SK-N-SH treated with all-trans-retinoic acid at 6 μM for 48 hours (cell line): ENCODE results near the gene C11orf58.

Source experiments
- ATAC-seq: fragments of 200-7000 bp; cut with Tn5 transposase; 3 replicates; pipeline ENCODE4 v1.9.1; 2020; ENCODE audit warnings: mild to moderate bottlenecking, moderate library complexity
- ARNTL ChIP-seq: fragments of 450-650 bp; formaldehyde crosslinking; IDR thresholded peaks from 2 replicates; pipeline ENCODE4 v1.5.0; 2020; ENCODE audit warnings: low read depth, mild to moderate bottlenecking, moderate library complexity, borderline replicate concordance
- BACH2 ChIP-seq: fragments of 250-450 bp; sonication (Bioruptor Pico); IDR thresholded peaks from 2 replicates; pipeline ENCODE4 v1.9.0; 2021; ENCODE audit warnings: mild to moderate bottlenecking, borderline replicate concordance
- CSDC2 ChIP-seq: fragments of 250-450 bp; sonication (Bioruptor Pico); IDR thresholded peaks from 2 replicates; pipeline ENCODE4 v1.5.0; 2020; ENCODE audit warnings: mild to moderate bottlenecking, moderate library complexity
- ESRRG ChIP-seq: fragments of 250-450 bp; sonication (Bioruptor Pico); IDR thresholded peaks from 2 replicates; pipeline ENCODE4 v1.6.1; 2021; ENCODE audit warnings: mild to moderate bottlenecking
- GLIS3 ChIP-seq: fragments of 250-450 bp; sonication (Bioruptor Pico); IDR thresholded peaks from 2 replicates; pipeline ENCODE4 v1.5.0; 2020; ENCODE audit warnings: mild to moderate bottlenecking, moderate library complexity
- OSR1 ChIP-seq: fragments of 250-450 bp; sonication (Bioruptor Pico); IDR thresholded peaks from 2 replicates; pipeline ENCODE4 v1.8.0; 2022; ENCODE audit warnings: moderate library complexity, mild to moderate bottlenecking, inconsistent platforms
- PPARA ChIP-seq: fragments of 250-450 bp; sonication (Bioruptor Pico); IDR thresholded peaks from 2 replicates; pipeline ENCODE4 v1.5.0; 2020; ENCODE audit warnings: mild to moderate bottlenecking, borderline replicate concordance
- RARB ChIP-seq: fragments of 250-450 bp; sonication (Bioruptor Pico); IDR thresholded peaks from 2 replicates; pipeline ENCODE4 v1.8.0; 2021; ENCODE audit warnings: mild to moderate bottlenecking, moderate library complexity
- SNAI2 ChIP-seq: fragments of 250-450 bp; sonication (Bioruptor Pico); IDR thresholded peaks from 2 replicates; pipeline ENCODE4 v1.5.0; 2020; ENCODE audit warnings: mild to moderate bottlenecking, moderate library complexity
- TCF4 ChIP-seq: fragments of 250-450 bp; sonication (Bioruptor Pico); IDR thresholded peaks from 2 replicates; pipeline ENCODE4 v1.8.0; 2021; ENCODE audit warnings: mild to moderate bottlenecking, moderate library complexity, borderline replicate concordance
- TOX ChIP-seq: fragments of 250-450 bp; sonication (Bioruptor Pico); IDR thresholded peaks from 2 replicates; pipeline ENCODE4 v1.8.0; 2021; ENCODE audit warnings: mild to moderate bottlenecking, moderate library complexity, borderline replicate concordance
- ZC3H10 ChIP-seq: fragments of 250-450 bp; sonication (Bioruptor Pico); IDR thresholded peaks from 2 replicates; pipeline ENCODE4 v1.5.1; 2021; ENCODE audit warnings: mild to moderate bottlenecking, moderate library complexity
- ZFP3 ChIP-seq: fragments of 250-450 bp; sonication (Bioruptor Pico); IDR thresholded peaks from 2 replicates; pipeline ENCODE4 v1.5.0; 2020; ENCODE audit warnings: mild to moderate bottlenecking, moderate library complexity
- ZFP30 ChIP-seq: fragments of 450-650 bp; formaldehyde crosslinking; IDR thresholded peaks from 2 replicates; pipeline ENCODE4 v1.5.0; 2022; ENCODE audit warnings: mild to moderate bottlenecking, moderate library complexity
- ZNF565 ChIP-seq: fragments of 450-650 bp; formaldehyde crosslinking; conservative IDR thresholded peaks from 2 replicates; pipeline ENCODE4 v1.5.0; 2020; ENCODE audit warnings: low read depth, mild to moderate bottlenecking, moderate library complexity
- ZNF70 ChIP-seq: fragments of 450-650 bp; formaldehyde crosslinking; IDR thresholded peaks from 2 replicates; pipeline ENCODE4 v1.5.0; 2020; ENCODE audit warnings: mild to moderate bottlenecking, moderate library complexity
- ZNF8 ChIP-seq: fragments of 450-650 bp; formaldehyde crosslinking; IDR thresholded peaks from 2 replicates; pipeline ENCODE4 v1.5.0; 2020; ENCODE audit warnings: mild to moderate bottlenecking, moderate library complexity
- TF ChIP-seq, protein P1 (sequence below): fragments of 250-450 bp; sonication (Bioruptor Pico); IDR thresholded peaks from 2 replicates; pipeline ENCODE4 v1.5.1; 2020; ENCODE audit warnings: low read depth, mild to moderate bottlenecking, moderate library complexity
- TF ChIP-seq, protein P2 (sequence below): fragments of 250-450 bp; sonication (Bioruptor Pico); IDR thresholded peaks from 2 replicates; pipeline ENCODE4 v1.8.0; 2020; ENCODE audit warnings: mild to moderate bottlenecking, moderate library complexity, borderline replicate concordance
- TF ChIP-seq, protein P3 (sequence below): fragments of 250-450 bp; sonication (Bioruptor Pico); IDR thresholded peaks from 2 replicates; pipeline ENCODE4 v1.8.0; 2021; ENCODE audit warnings: low read depth, mild to moderate bottlenecking, moderate library complexity, borderline replicate concordance
- TF ChIP-seq, protein P4 (sequence below): fragments of 250-450 bp; sonication (Bioruptor Pico); IDR thresholded peaks from 2 replicates; pipeline ENCODE4 v1.5.0; 2020; ENCODE audit warnings: mild to moderate bottlenecking, moderate library complexity
- TF ChIP-seq, protein P5 (sequence below): fragments of 250-450 bp; sonication (Bioruptor Pico); IDR thresholded peaks from 2 replicates; pipeline ENCODE4 v1.5.1; 2021; ENCODE audit warnings: mild to moderate bottlenecking, moderate library complexity

C11orf58 gene

DNA sequence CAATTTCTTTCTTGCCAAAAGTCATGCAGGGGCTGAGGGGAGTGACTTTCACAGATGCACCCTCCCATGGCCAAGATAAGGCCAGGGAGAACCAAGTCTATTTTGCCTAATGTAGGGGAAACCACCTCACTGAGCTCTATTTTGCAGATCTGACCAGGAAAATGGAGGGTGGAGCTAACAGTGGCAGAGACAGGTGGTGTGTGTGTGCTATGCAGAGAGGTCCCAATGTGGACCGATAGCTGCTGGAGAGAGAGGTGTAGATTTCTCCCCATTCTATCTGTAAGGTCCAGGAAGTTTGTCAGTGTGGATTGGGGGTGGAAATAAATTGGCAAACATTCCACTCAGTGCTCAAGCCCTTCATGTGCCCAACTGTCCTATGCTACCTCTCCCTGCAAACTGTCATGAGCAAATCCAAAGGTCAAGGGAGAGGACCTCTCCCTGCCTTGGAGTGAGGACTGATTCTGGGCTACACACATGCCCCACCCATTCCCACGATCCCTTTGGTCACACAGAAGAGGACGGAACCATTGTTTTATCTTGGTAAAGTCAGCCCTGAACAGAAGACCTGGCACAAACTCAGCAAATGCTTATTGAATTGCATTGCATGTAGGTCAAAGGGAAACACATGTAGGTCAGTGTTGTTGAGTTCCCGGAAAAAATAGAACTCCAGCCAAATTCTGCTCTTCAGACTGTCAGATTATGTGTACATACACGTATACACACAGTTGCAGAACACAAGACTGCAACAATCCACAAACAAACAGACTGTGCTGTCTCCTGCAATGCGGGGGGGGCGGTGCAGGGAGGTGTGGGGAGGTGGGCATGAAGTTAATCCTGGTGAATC lies 65.9 kb downstream of the C11orf58 start:
- TF ChIP-seq BACH2 (no peak), ZC3H10 (CRISPR knock-in tag) (no peak), ZFP30 (no peak), ZFP3 (CRISPR knock-in tag) (no peak), RARB (CRISPR knock-in tag) (no peak), TCF4 (CRISPR knock-in tag) (no peak), CSDC2 (CRISPR knock-in tag) (no peak), ARNTL (CRISPR knock-in tag) (no peak), PPARA (CRISPR knock-in tag) (no peak), ZNF565 (CRISPR knock-in tag) (no peak), ZNF8 (CRISPR knock-in tag) (no peak), OSR1 (CRISPR knock-in tag) (no peak)
- TF ChIP-seq, protein P1, sequence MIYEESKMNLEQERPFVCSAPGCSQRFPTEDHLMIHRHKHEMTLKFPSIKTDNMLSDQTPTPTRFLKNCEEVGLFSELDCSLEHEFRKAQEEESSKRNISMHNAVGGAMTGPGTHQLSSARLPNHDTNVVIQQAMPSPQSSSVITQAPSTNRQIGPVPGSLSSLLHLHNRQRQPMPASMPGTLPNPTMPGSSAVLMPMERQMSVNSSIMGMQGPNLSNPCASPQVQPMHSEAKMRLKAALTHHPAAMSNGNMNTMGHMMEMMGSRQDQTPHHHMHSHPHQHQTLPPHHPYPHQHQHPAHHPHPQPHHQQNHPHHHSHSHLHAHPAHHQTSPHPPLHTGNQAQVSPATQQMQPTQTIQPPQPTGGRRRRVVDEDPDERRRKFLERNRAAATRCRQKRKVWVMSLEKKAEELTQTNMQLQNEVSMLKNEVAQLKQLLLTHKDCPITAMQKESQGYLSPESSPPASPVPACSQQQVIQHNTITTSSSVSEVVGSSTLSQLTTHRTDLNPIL (CRISPR knock-in tag): no peak
- TF ChIP-seq, protein P2, sequence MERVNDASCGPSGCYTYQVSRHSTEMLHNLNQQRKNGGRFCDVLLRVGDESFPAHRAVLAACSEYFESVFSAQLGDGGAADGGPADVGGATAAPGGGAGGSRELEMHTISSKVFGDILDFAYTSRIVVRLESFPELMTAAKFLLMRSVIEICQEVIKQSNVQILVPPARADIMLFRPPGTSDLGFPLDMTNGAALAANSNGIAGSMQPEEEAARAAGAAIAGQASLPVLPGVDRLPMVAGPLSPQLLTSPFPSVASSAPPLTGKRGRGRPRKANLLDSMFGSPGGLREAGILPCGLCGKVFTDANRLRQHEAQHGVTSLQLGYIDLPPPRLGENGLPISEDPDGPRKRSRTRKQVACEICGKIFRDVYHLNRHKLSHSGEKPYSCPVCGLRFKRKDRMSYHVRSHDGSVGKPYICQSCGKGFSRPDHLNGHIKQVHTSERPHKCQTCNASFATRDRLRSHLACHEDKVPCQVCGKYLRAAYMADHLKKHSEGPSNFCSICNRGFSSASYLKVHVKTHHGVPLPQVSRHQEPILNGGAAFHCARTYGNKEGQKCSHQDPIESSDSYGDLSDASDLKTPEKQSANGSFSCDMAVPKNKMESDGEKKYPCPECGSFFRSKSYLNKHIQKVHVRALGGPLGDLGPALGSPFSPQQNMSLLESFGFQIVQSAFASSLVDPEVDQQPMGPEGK (CRISPR knock-in tag): no peak
- ATAC-seq: no peak; the same call in 2 of the 3 replicates

DNA sequence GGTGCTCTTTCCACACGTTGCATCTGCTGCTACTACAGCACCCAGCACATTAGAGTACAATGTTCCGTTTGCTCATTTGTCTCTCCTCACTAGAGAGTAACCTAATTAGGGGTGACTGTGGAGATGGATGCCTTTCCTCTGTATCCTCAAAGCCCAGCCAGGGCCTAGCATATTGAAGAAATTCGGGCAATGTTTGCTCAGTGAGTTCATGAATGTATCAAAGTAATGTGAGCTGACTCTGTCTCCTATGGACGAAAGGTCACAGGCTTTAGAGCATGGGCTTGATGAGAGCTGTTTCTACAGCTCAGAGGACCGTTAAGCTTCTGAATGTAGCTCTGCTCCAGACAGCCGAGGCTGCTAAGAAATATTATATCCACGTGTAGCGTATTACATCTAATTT lies 67.5 kb downstream of the C11orf58 start:
- TF ChIP-seq ZNF8 (CRISPR knock-in tag) (no peak), CSDC2 (CRISPR knock-in tag) (no peak), ARNTL (CRISPR knock-in tag) (no peak), ZC3H10 (CRISPR knock-in tag) (no peak), TOX (CRISPR knock-in tag) (no peak), ZFP3 (CRISPR knock-in tag) (no peak), SNAI2 (CRISPR knock-in tag) (no peak), OSR1 (CRISPR knock-in tag) (no peak), BACH2 (no peak), TCF4 (CRISPR knock-in tag) (no peak), ZFP30 (no peak), ESRRG (CRISPR knock-in tag) (no peak), ZNF70 (CRISPR knock-in tag) (no peak), ZNF565 (CRISPR knock-in tag) (no peak), GLIS3 (CRISPR knock-in tag) (no peak), RARB (CRISPR knock-in tag) (no peak)
- TF ChIP-seq, protein P3, sequence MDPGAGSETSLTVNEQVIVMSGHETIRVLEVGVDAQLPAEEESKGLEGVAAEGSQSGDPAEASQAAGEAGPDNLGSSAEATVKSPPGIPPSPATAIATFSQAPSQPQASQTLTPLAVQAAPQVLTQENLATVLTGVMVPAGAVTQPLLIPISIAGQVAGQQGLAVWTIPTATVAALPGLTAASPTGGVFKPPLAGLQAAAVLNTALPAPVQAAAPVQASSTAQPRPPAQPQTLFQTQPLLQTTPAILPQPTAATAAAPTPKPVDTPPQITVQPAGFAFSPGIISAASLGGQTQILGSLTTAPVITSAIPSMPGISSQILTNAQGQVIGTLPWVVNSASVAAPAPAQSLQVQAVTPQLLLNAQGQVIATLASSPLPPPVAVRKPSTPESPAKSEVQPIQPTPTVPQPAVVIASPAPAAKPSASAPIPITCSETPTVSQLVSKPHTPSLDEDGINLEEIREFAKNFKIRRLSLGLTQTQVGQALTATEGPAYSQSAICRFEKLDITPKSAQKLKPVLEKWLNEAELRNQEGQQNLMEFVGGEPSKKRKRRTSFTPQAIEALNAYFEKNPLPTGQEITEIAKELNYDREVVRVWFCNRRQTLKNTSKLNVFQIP (CRISPR knock-in tag): no peak
- TF ChIP-seq, protein P4, sequence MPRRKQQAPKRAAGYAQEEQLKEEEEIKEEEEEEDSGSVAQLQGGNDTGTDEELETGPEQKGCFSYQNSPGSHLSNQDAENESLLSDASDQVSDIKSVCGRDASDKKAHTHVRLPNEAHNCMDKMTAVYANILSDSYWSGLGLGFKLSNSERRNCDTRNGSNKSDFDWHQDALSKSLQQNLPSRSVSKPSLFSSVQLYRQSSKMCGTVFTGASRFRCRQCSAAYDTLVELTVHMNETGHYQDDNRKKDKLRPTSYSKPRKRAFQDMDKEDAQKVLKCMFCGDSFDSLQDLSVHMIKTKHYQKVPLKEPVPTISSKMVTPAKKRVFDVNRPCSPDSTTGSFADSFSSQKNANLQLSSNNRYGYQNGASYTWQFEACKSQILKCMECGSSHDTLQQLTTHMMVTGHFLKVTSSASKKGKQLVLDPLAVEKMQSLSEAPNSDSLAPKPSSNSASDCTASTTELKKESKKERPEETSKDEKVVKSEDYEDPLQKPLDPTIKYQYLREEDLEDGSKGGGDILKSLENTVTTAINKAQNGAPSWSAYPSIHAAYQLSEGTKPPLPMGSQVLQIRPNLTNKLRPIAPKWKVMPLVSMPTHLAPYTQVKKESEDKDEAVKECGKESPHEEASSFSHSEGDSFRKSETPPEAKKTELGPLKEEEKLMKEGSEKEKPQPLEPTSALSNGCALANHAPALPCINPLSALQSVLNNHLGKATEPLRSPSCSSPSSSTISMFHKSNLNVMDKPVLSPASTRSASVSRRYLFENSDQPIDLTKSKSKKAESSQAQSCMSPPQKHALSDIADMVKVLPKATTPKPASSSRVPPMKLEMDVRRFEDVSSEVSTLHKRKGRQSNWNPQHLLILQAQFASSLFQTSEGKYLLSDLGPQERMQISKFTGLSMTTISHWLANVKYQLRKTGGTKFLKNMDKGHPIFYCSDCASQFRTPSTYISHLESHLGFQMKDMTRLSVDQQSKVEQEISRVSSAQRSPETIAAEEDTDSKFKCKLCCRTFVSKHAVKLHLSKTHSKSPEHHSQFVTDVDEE (CRISPR knock-in tag): no peak
- TF ChIP-seq, protein P1 (CRISPR knock-in tag): no peak
- TF ChIP-seq, protein P5, sequence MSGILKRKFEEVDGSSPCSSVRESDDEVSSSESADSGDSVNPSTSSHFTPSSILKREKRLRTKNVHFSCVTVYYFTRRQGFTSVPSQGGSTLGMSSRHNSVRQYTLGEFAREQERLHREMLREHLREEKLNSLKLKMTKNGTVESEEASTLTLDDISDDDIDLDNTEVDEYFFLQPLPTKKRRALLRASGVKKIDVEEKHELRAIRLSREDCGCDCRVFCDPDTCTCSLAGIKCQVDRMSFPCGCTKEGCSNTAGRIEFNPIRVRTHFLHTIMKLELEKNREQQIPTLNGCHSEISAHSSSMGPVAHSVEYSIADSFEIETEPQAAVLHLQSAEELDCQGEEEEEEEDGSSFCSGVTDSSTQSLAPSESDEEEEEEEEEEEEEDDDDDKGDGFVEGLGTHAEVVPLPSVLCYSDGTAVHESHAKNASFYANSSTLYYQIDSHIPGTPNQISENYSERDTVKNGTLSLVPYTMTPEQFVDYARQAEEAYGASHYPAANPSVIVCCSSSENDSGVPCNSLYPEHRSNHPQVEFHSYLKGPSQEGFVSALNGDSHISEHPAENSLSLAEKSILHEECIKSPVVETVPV (CRISPR knock-in tag): no peak
- TF ChIP-seq, all 23 proteins: peak for 0
- ATAC-seq: peak; percentile 79
